Measurements from ENCODE around the gene LHFPL2.

GRCh38 chr5:78509145-78509865 is 139.3 kb downstream of the LHFPL2 start:
- TF ChIP-seq CTCF (IDR thresholded peaks at IDR 0.05 in 2 of 3, conservative IDR thresholded peaks at IDR 0.05 in 1 of 3; ENCODE audit: borderline replicate concordance in 1 of 3, insufficient read depth in 1 of 3, low read depth in 2 of 3, low read length in 2 of 3) = no peak
- no peak for TF ChIP-seq POLR2A (IDR thresholded peaks at IDR 0.05; ENCODE audit: borderline replicate concordance, extremely low read depth, insufficient read depth, insufficient read length)
- TF ChIP-seq ZFX (IDR thresholded peaks at IDR 0.05) = no peak
- no peak for TF ChIP-seq YY1 (IDR thresholded peaks at IDR 0.05; ENCODE audit: extremely low read depth, insufficient replicate concordance, low read depth, low read length)
- TF ChIP-seq RAD21 (IDR thresholded peaks at IDR 0.05; ENCODE audit: low read depth) = no peak
